Keratinocyte (primary cell): ENCODE results near the gene ZNF12.

Experiments
- EZH2 ChIP-seq: IDR thresholded peaks from one replicate; pipeline ENCODE4 v1.6.1; 2012; ENCODE audit warnings: inconsistent platforms, mild to moderate bottlenecking, low read length, moderate library complexity
- TF ChIP-seq, protein P1 (sequence below), 3 experiments: IDR thresholded peaks in 1 of 3; conservative IDR thresholded peaks in 1 of 3; optimal IDR thresholded peaks in 1 of 3; 2 replicates in 2 of 3; 3 replicates in 1 of 3; pipeline versions ENCODE3 to v1.5.1; 2011; ENCODE audit warnings: low read length in 3 of 3, mild to moderate bottlenecking in 3 of 3, moderate library complexity in 2 of 3, control low read depth in 1 of 3, inconsistent platforms in 1 of 3; ENCODE audit not compliant: insufficient read depth in 2 of 3; ENCODE audit errors: extremely low read depth in 1 of 3

DNA sequence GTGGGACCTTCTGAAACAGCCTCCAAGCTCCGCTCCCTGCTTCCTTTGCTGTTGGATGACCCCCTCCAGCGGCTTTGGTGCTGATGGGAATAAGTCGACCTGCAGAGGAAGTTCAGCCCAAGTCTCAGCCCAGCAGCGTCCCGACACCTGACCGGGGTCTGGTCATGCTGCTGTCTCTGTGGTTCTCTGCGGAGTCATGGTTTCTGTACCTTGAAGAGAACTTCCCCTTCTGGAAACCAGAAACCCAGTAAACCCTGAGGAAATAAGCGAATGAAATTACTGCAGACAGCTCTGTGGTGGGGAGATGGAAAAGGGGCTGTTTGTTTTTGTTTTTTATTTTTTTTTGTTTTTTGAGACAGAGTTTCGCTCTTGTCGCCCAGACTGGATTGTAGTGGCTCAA is 18.3 kb upstream of the ZNF12 start:
- TF ChIP-seq, protein P1, sequence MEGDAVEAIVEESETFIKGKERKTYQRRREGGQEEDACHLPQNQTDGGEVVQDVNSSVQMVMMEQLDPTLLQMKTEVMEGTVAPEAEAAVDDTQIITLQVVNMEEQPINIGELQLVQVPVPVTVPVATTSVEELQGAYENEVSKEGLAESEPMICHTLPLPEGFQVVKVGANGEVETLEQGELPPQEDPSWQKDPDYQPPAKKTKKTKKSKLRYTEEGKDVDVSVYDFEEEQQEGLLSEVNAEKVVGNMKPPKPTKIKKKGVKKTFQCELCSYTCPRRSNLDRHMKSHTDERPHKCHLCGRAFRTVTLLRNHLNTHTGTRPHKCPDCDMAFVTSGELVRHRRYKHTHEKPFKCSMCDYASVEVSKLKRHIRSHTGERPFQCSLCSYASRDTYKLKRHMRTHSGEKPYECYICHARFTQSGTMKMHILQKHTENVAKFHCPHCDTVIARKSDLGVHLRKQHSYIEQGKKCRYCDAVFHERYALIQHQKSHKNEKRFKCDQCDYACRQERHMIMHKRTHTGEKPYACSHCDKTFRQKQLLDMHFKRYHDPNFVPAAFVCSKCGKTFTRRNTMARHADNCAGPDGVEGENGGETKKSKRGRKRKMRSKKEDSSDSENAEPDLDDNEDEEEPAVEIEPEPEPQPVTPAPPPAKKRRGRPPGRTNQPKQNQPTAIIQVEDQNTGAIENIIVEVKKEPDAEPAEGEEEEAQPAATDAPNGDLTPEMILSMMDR (optimal IDR thresholded peaks at IDR 0.05 in 1 of 3, IDR thresholded peaks at IDR 0.05 in 1 of 3, conservative IDR thresholded peaks at IDR 0.05 in 1 of 3; ENCODE audit: extremely low read depth in 1 of 3, insufficient read depth in 2 of 3, low read length in 3 of 3): no peak
- TF ChIP-seq EZH2: no peak
